Uterus (tissue), 4 donors: ENCODE results near the gene PRDM15. TPM values are rescaled to one million over a fixed set of nuclear protein-coding genes. Genes with fewer than 3 reads are reported as not detected.

Source experiments
- DNase-seq, 2 donors: peaks; one replicate each; pipeline ENCODE4 v3.0.0-alpha.2; 2019 to 2020
- H3K27ac ChIP-seq, 2 donors: fragments of 200-600 bp; sonication (generic); 1 replicate in 1 of 2; 2 replicates in 1 of 2; pipeline ENCODE4 v1.5.1; 2016 to 2018
- H3K27me3 ChIP-seq, 2 donors: fragments of 200-600 bp; sonication (generic); one replicate each; pipeline ENCODE4 v1.5.1; 2018 to 2019; ENCODE audit warnings: control low read depth in 1 of 2
- H3K36me3 ChIP-seq, 2 donors: fragments of 200-600 bp; sonication (generic); one replicate each; pipeline ENCODE4 v1.5.1; 2019; ENCODE audit warnings: control low read depth in 1 of 2
- H3K4me1 ChIP-seq, 2 donors: fragments of 200-600 bp; sonication (generic); one replicate each; pipeline ENCODE4 v1.5.1; 2018 to 2019; ENCODE audit warnings: control low read depth in 1 of 2
- H3K4me3 ChIP-seq, 2 donors: fragments of 200-600 bp; sonication (generic); 1 replicate in 1 of 2; 2 replicates in 1 of 2; pipeline ENCODE4 v1.5.1; 2018 to 2019; ENCODE audit warnings: mild to moderate bottlenecking in 1 of 2
- H3K9me3 ChIP-seq, 2 donors: fragments of 200-600 bp; sonication (generic); one replicate each; pipeline ENCODE4 v1.5.1; 2019; ENCODE audit warnings: control low read depth in 1 of 2
- CTCF ChIP-seq, 4 experiments: fragments of 200-600 bp in 2 of 4; fragments of 450-650 bp in 2 of 4; sonication (generic) in 2 of 4; IDR thresholded peaks; one replicate each; pipeline ENCODE4 v1.5.1; 2016 to 2019; ENCODE audit warnings: antibody characterized with exemption in 4 of 4, mild to moderate bottlenecking in 2 of 4, moderate library complexity in 1 of 4
- POLR2A ChIP-seq, 2 donors: fragments of 450-650 bp; IDR thresholded peaks; one replicate each; pipeline ENCODE4 v1.6.1; 2016; ENCODE audit warnings: antibody characterized with exemption in 2 of 2, mild to moderate bottlenecking in 1 of 2, moderate library complexity in 1 of 2
- intact Hi-C: fragments of 100-400 bp; cut with DNase I; formaldehyde crosslinking; loops from one replicate; pipeline ENCODE4 v1.15.1; 2023; ENCODE audit warnings: low total_unique reads
- total RNA-seq, 4 donors: library from RNA; depleted of rRNA in 3 of 4; stranded (reverse); fragments of >200 nt in 3 of 4; gene quantifications; one replicate each; pipeline versions ENCODE4 v1.1.0 to v1.2.4, GENCODE V29; 2014 to 2023
- donor health status: DM: yes; HTN: yes; CAD: no.

Gene PRDM15
- total RNA-seq, 4 donors from 2014 or later = 5.9 to 11.0 (median 6.5) TPM

- H3K9me3 ChIP-seq = no peaks in the 10 kb centered on the region
- intact Hi-C loops = no loop called here
- H3K4me3 ChIP-seq = no peak overlapping the region
- no peak overlapping the region for H3K27ac ChIP-seq
- DNase-seq = no peak
- H3K36me3 ChIP-seq = no peaks in the 10 kb centered on the region
- no peaks in the 10 kb centered on the region for H3K4me1 ChIP-seq
- no peaks in the 10 kb centered on the region for H3K27me3 ChIP-seq
- TF ChIP-seq POLR2A (IDR thresholded peaks at IDR 0.05) = no peak
Observed at GRCh38 chr21:41852151-41852928, 26.8 kb downstream of the PRDM15 start.

GRCh38 chr21:41851090-41851790, 27.9 kb downstream of the PRDM15 start:
- no peaks in the 10 kb centered on the region for H3K36me3 ChIP-seq
- intact Hi-C loops = no loop called here

GRCh38 chr21:41850085-41850484, 29.1 kb downstream of the PRDM15 start:
- DNase-seq = no peak
- TF ChIP-seq POLR2A (IDR thresholded peaks at IDR 0.05) = no peak
- TF ChIP-seq CTCF (IDR thresholded peaks at IDR 0.05) = no peak
- Histone ChIP-seq H3K36me3 (no peaks in the 10 kb centered on the region), H3K27ac (no peak overlapping the region), H3K27me3 (no peaks in the 10 kb centered on the region), H3K4me3 (no peak overlapping the region), H3K9me3 (no peaks in the 10 kb centered on the region), H3K4me1 (no peaks in the 10 kb centered on the region)
- intact Hi-C loops = no loop called here

More at GRCh38 chr21:41851090-41851790, 27.9 kb downstream of the PRDM15 start:
- Histone ChIP-seq H3K9me3 (no peaks in the 10 kb centered on the region), H3K4me3 (no peak overlapping the region), H3K27ac (no peak overlapping the region), H3K27me3 (no peaks in the 10 kb centered on the region), H3K4me1 (no peaks in the 10 kb centered on the region)
- no peak for DNase-seq
- TF ChIP-seq POLR2A (IDR thresholded peaks at IDR 0.05) (no peak), CTCF (IDR thresholded peaks at IDR 0.05) (no peak)

- Histone ChIP-seq H3K27ac (no peak overlapping the region), H3K36me3 (no peaks in the 10 kb centered on the region), H3K9me3 (no peaks in the 10 kb centered on the region), H3K4me1 (no peaks in the 10 kb centered on the region), H3K4me3 (no peak overlapping the region), H3K27me3 (no peaks in the 10 kb centered on the region)
- TF ChIP-seq CTCF (IDR thresholded peaks at IDR 0.05) (no peak), POLR2A (IDR thresholded peaks at IDR 0.05) (no peak)
- no peak for DNase-seq
- intact Hi-C loops = no loop called here
Observed at GRCh38 chr21:41848958-41849580, 30.1 kb downstream of the PRDM15 start.

GRCh38 chr21:41848533-41848932, 30.6 kb downstream of the PRDM15 start:
- intact Hi-C loops = no loop called here
- no peaks in the 10 kb centered on the region for H3K4me1 ChIP-seq
- DNase-seq = no peak

More at GRCh38 chr21:41848533-41848932, 30.6 kb downstream of the PRDM15 start:
- Histone ChIP-seq H3K36me3 (no peaks in the 10 kb centered on the region), H3K9me3 (no peaks in the 10 kb centered on the region), H3K27ac (no peak overlapping the region), H3K4me3 (no peak overlapping the region), H3K27me3 (no peaks in the 10 kb centered on the region)
- TF ChIP-seq CTCF (IDR thresholded peaks at IDR 0.05) (no peak), POLR2A (IDR thresholded peaks at IDR 0.05) (no peak)
